Stomach (tissue), 4 donors: ENCODE measurements around the gene CCL17.

Experiments used
- CTCF ChIP-seq, 7 experiments: fragments of 450-650 bp in 4 of 7; fragments of 200-600 bp in 3 of 7; sonication (generic) in 3 of 7; IDR thresholded peaks; one replicate each; pipeline ENCODE4 v1.5.1; 2016 to 2019; ENCODE audit warnings: antibody characterized with exemption in 7 of 7, control low read depth in 2 of 7, mild to moderate bottlenecking in 1 of 7
- EP300 ChIP-seq: sonication (generic); formaldehyde crosslinking; IDR thresholded peaks from one replicate; pipeline ENCODE4 v1.6.1; 2017; ENCODE audit warnings: antibody characterized with exemption
- POLR2AphosphoS5 ChIP-seq, 3 donors: sonication (generic); formaldehyde crosslinking; IDR thresholded peaks; one replicate each; pipeline ENCODE4 v1.6.1; 2016; ENCODE audit warnings: antibody characterized with exemption in 3 of 3

GRCh38 chr16:57444711-57445110 is 40.1 kb downstream of the CCL17 start:
- no peak for TF ChIP-seq EP300
- TF ChIP-seq CTCF (IDR thresholded peaks at IDR 0.05): no peak
- no peak for TF ChIP-seq POLR2AphosphoS5 (IDR thresholded peaks at IDR 0.05)
